ENCODE results near the gene B4GALNT1.
A peak's percentile ranks its signal among the peaks of the same experiment; 100 is the strongest.

The B4GALNT1 gene

GRCh38 chr12:57613427-57614109 is 19.4 kb downstream of the B4GALNT1 start:
- no peak for TF ChIP-seq CTCF (IDR thresholded peaks at IDR 0.05; ENCODE audit: low read depth, low read length, missing control alignments)
- Histone ChIP-seq H3K36me3 (replicated peaks) (no peaks in the 10 kb centered on the region), H3K27ac (no peak overlapping the region), H3K27me3 (replicated peaks) (no peaks in the 10 kb centered on the region), H3K4me3 (ENCODE audit: low read depth, low read length) (no peak overlapping the region)
- in situ Hi-C loops (cut with HindIII; ENCODE audit: low pct_ligation_motif_present, low sequenced_read_pairs): no loop called here
- DNase-seq: no peak

GRCh38 chr12:57612711-57613426 is 20.1 kb downstream of the B4GALNT1 start:
- H3K27ac ChIP-seq: no peak overlapping the region
- no peak for TF ChIP-seq CTCF (IDR thresholded peaks at IDR 0.05; ENCODE audit: low read depth, low read length, missing control alignments)
- no peaks in the 10 kb centered on the region for H3K36me3 ChIP-seq (replicated peaks)
- no peaks in the 10 kb centered on the region for H3K27me3 ChIP-seq (replicated peaks)
- in situ Hi-C loops (cut with HindIII; ENCODE audit: low pct_ligation_motif_present, low sequenced_read_pairs): no loop called here
- no peak overlapping the region for H3K4me3 ChIP-seq (ENCODE audit: low read depth, low read length)
- DNase-seq: no peak

GRCh38 chr12:57611827-57612710 is 20.9 kb downstream of the B4GALNT1 start:
- H3K4me3 ChIP-seq (ENCODE audit: low read depth, low read length): peak overlapping the region; percentile 65
- no peak for DNase-seq
- in situ Hi-C loops (cut with HindIII; ENCODE audit: low pct_ligation_motif_present, low sequenced_read_pairs): no loop called here
- no peaks in the 10 kb centered on the region for H3K27me3 ChIP-seq (replicated peaks)
- TF ChIP-seq CTCF (IDR thresholded peaks at IDR 0.05; ENCODE audit: low read depth, low read length, missing control alignments): no peak
- no peak overlapping the region for H3K27ac ChIP-seq
- H3K36me3 ChIP-seq (replicated peaks): no peaks in the 10 kb centered on the region

DNA sequence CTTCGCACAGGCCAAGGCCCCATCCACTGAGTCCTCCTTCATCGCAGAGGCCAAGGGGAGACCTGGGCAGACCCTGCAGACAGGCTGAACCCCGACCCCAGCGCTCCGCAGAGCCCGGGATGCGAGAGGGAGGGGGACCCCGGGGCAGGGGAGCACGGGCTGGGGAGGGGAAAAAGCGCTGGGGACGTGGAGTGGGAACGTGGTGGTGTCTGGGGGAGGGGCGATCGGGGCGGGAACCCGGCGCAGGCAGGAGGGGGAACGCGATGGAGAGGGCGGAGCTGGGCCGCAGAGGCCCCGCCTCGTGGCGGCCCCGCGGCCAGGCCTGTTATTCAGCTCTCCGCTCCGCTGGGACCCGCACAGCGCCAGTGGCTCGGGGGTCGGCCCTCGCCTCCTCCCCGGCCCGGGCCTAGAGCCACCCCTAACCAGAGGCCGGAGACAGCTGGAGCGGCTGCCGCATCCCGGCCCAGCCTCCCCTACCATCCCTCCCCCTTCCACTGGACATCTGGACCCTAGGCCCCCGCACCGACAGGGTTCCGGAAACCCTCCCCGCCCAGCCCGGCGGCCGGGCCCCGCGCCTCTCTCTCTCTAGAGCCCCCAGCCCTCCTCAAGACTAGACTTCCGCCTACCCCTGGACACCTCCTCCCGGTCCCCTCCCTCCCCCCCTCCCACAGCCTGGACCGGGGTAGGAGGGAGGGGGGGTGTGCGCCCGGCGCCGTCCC is 21.7 kb downstream of the B4GALNT1 start, which contains the start of gene ARHGEF25:
Gene ARHGEF25, plus strand, starts transcription at position 328 of the 719 bp plus-strand sequence. CDS start 460 bp downstream, outside the sequence.
- no peaks in the 10 kb centered on the region for H3K27me3 ChIP-seq (replicated peaks)
- in situ Hi-C loops (cut with HindIII; ENCODE audit: low pct_ligation_motif_present, low sequenced_read_pairs): no loop called here
- no peaks in the 10 kb centered on the region for H3K36me3 ChIP-seq (replicated peaks)
- no peak for DNase-seq
- H3K27ac ChIP-seq: no peak within 1 kb of the TSS
- TF ChIP-seq CTCF (IDR thresholded peaks at IDR 0.05; ENCODE audit: low read depth, low read length, missing control alignments): no peak
- peak within 1 kb of the TSS; percentile 65 for H3K4me3 ChIP-seq (ENCODE audit: low read depth, low read length)

DNA sequence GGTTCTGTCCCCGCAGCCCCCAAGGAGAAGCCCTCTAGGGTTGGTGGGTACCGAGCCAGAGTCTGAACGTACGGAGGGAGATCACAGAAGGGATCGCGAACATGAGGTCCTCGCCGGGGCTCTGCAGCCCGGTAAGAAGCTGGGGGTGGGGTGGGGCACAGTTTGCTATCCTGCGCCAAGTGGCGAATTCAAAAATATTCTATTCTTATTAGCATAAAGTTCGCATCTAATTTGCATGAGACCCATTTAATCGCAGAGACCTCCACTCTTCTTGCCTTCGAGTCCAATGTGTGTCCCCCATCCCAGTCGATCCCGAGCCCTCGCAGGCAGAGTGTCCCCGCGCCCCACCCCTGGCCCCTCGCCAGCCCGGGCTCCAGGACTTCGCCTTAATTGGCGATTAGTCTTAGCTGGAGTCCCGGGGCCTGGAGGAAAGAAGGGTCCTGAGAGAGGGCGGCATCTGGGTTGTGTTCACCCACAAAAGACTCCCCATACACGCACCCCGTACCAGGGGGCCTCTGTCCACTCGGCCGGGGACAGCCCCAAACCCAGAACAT is 22.4 kb downstream of the B4GALNT1 start:
- DNase-seq: no peak
- Histone ChIP-seq H3K27ac (no peak overlapping the region), H3K27me3 (replicated peaks) (no peaks in the 10 kb centered on the region), H3K36me3 (replicated peaks) (no peaks in the 10 kb centered on the region), H3K4me3 (ENCODE audit: low read depth, low read length) (peak overlapping the region; percentile 65)
- no peak for TF ChIP-seq CTCF (IDR thresholded peaks at IDR 0.05; ENCODE audit: low read depth, low read length, missing control alignments)
- in situ Hi-C loops (cut with HindIII; ENCODE audit: low pct_ligation_motif_present, low sequenced_read_pairs): no loop called here
